Hematopoietic multipotent progenitor cell treated with erythropoietin and hydrocortisone succinate and interleukin-3 and kit ligand, for 8 days (in vitro differentiated cells): ENCODE results near the gene UBE3A.
"Not testable (repeated sequence)": the region's sequence is repeated elsewhere in the genome, so short reads cannot be mapped to it uniquely, and the experiment has no call there.

Experiments
- DNase-seq: peaks from one replicate; pipeline ENCODE4 v3.0.0-alpha.2; 2015

UBE3A gene

DNA sequence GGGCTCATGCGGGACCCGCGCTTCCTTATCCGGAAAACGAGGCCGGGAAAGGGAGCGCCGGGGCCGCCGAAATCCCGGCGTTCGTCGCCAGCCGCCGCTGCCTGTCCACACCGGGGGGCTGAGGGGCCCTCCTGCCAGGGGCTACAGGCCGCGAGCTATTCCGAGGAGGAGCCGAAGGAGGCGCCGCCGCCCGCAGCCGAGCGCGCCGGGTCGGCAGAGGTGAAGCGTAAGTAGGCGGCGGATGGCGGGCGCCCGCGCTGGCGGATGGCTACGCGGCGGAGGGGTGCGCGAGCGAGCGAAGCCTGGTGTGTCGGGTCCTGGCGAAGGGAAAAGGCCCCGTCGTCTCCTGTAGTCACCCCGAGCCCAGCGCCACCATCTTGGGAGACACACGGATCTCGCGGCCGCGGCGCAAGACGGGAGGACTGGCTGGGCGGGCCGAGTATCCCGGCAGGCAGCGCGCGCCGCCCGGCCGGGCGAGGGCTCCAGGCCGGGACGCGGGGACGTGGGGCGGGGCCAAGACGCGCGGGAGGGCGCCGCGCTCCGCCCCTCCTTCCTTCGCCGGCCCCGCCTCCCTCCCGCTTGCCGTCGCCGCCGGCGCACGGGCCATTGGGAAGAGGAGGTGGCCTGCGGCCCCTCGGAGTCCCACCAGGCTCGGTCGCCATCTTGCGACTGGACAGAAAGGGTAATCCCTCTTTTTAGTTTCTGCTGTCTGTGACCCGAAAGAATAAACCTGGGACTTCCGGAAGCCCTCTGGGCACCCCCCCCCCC, at the start of gene UBE3A:
Gene UBE3A, minus strand, starts transcription at position 424 of the 768 bp plus-strand sequence. CDS start 29,917 bp downstream, outside the sequence.
- peak; percentile 89 for DNase-seq

DNA sequence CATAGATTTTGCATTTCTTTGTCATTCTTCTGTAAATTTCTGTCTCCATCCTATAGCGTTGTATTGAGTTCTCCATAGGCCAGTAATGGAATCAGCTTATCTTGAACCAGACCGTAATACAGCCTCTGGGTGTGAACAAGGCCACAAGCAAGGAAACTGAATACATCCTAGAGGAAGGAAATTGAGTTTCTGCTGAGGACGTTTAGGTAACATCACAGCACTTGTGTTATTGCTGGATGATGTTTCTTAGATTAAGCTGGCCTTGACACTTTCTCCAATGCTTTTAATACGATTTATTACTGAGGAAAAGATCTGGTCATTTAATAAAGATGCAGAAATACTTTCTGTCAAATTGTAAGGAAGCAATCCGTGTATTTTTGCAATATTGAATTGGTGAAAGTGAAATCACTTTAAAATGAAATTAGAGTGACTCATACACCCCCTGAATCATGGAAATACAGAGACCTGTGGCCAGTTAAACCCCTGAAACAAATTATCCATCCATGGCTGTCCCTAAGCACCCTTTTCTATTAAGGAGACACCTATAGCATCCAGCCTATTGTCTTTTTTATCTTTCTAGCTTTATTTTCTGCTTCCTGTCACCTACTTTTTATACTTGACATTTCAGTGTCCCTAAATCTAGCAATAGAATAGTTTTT, 48.5 kb upstream of the UBE3A start:
- no peak for DNase-seq

DNA sequence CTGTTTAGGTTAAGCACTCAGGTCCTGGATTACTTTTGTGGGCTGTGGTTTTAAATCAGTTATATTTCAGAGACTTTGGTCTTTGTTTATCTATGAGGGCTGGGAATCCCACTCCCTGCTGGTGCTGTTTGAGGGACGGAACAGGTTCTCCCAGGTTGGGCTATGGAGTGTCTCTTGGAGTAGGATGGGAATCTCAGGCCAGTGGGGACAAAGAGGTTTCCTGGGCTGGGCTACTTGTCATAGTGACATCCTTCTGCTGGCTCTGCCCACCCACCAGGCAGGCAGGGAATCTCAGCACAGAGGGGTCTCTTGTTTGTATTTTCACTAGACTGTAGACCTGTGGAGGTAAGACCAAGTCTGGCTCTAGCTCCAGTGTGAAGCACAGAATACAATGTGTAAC, 47.2 kb upstream of the UBE3A start:
- no peak for DNase-seq

DNA sequence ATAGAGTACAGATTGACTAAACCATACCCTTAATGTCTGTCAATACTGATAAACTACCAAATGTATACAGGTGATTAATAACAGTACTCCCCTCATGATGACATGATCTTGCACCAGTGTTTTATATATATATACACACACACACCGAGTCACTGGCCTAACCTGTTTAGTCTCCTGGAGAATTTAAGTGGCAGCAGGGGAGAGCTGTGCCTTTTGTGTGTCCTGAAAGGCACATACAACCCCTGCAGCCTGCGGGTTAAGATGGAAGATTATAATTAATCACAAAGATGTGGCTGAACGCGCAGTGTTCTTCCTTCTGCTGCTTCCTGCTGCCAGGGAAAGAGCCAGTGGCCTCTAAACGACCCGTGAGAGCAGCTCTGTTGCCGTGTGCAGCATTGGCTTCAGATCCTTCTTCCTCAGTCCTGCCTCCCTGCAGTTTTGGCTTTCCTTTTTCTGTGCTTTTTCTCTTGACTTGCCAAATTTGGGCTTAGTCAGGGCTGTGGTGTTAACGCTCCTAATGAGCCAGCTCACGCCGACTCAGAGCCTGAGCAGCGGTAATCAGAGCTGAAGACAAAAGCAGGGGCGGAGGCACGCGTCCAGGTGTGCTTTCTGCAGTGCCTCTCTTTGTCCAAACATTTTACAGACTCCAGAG, 42.5 kb upstream of the UBE3A start:
- DNase-seq: no peak

DNA sequence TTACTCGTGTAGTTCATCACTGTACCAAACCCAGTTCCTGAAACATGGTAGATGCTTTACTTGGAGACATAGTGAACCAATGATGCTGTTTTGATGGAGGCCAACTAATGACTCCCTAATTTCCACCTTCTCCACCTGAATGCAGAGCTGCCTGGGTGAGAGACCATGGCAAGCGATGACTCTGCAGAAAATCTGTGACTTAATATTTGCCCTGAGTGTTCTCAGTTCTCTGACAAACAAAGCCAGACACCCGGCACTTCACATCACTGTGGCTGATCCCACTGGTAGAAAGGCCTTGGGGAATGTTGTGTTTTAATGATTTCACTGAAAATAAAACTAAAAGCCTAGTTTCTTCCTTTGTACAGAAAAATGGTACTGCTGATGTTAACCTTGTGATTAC, 39.5 kb upstream of the UBE3A start:
- DNase-seq: no peak

DNA sequence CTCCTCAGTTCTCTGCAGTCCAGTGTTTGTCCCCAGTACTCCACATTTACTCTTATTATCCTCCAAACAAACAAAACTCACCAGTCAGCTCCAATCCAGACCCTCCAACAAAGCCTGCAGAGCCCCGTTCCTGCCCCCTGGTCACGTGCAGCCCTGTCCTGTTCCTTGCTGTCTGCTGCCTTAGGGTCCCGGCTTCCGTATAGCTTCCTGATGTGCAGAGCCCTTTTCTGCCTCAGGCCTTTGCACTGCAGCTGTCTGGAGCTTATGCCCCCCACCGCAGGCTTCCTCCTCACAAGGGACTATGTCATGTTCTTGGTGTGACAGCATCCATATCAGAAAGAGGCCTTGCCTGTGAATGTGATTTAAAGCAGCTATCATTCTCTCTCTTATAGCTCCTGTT, 39.0 kb upstream of the UBE3A start:
- no peak for DNase-seq

DNA sequence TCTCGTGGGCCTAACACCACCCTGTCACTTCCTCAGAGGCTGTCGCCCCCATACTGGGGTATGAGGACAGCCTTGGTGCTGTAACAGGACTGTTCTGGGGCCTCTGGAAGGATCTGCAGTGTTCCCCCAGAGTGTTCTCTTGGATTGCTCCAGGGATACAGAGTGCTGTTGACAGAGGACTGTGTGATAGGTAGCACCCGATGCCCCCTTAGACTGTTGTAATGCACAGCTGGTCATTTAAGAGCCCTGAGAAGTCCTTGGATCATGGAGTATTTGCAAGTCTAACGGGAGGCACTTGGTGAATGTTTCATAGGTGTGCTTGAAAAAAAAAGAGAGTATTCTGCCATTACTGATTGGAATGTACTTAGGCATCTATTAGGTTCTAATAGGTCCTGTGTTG, 35.4 kb upstream of the UBE3A start:
- DNase-seq: no peak

DNA sequence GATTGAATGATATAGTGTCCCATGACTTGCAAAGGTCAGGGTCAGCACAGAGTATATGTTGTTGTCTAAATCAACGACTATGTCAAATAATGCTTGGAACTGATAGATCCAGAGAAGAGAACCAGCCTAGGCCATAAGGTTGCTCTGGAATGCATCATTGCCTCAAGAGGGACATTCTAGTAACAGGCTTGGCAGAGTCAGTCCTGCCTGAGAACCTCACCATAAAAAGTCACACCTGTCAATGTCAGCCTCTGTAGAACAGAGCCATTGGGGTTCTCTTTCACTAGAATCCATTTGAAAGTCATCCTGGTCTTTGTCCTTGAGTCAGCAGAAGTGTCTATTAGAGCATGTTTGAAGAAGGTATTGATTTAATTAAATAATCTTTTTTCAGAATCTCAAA, 31.4 kb upstream of the UBE3A start:
- DNase-seq: no peak

DNA sequence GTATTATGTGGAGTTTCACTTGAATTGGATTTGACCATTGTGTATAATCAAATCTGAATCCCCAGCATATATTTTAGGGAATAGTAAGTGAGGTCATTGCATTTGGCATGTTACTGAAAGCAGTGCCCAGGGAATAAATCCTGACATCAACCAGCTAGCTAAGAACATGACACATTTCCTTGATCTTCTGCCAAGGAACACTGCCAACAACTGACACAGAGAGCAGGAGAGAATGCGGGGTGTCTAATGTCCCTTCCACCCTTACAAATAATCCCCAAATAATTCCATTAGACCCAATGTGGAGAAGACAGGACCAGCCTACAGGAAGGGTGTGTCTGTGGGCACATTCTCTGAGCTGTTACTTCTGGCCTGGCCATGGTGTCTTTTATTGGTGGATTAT, 30.6 kb upstream of the UBE3A start:
- no peak for DNase-seq

DNA sequence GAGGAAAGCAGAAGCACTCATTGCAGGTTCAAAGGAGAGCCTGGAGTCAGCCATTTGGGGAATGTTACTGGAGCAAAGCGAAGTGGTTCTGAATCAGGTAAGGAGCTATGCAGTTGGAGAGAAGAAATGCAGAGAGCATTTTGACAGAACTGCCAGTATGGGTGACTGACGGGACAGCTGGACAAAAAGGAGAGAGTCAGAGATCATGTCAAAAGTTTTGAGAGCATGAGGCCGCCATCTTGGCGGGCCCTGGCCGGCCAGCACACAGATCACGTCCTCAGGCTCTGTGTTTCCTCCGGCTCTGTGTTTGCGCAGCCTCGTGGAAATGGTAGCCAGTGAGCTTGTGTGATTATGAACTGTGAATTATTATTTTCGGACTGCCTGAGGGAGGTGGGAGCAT, 29.8 kb upstream of the UBE3A start:
- DNase-seq: no peak

DNA sequence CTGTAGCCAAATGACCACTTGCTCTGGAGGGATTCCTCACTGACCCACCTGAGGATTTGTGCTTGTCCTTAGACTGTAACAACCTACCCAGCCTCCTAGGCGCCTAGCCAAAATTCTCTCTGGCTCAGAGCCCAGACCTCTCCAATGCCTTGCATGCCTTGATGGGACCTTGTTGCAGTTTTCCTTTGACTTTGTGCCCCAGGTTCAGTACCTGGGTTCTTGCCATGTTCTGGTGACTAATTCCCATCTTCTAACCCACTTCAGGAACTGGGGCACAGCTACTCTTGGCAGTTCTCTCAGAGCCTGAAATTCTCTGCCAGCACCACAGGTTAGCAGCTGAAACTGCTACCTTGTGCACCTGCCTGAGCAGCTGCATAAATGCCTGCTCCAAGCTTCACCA, 27.0 kb upstream of the UBE3A start:
- DNase-seq: no peak

DNA sequence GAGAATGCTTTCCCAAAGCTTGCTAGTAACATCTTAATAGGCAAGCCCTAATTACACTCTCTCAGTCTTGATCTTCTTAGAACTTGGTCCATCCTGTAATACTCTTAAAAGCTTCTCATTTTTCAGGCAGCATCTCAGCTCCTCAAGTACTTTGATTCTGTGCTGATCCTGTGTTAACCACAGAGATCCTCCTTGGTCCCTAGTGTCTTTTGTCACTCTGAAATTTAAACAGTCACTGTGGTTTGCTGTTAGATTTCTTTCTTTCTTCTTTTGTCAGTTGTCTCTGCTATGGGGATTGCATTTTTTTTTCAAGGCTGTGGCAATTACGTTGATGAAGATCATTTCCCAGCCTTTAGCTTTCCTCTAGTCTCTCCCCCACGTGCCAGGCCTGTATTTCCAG, 26.0 kb upstream of the UBE3A start:
- DNase-seq: no peak

DNA sequence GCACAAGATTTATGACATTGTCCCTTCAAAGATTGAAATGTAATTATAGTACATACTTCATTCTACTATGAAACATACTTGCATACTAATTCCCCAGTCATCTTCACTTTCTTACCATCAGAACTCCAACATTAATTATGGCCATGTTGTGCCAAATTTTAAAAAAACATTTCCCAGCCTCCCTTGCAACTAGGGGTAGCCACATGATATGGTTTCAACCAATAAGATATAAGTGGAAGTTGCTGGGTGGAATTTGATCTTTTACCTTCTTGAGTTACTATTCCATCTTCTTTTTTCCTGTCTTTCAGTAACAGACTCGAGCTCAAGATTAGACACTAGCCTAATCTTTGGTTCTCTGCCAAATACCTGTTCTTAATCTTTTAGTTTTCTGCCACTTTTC, 25.6 kb upstream of the UBE3A start:
- DNase-seq: no peak

DNA sequence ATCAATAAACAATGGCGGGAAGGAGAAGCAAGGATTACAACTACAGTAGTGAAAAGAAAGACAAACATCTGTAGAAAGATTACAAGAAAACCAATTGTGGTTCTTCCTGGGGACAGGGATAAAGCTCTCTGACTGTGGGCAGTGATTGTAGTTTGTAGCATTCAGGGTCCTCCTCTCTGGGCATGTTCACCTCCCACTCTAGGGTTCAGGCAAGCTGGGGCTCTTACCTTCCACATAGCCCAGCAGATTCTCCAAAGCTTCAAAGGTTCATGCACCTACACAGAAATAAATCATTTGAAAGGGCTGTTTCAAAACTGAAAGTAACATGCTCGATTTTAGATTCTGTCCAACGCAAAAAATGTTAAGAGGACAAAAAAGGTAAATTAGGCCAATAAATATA, 17.4 kb upstream of the UBE3A start:
- DNase-seq: no peak

DNA sequence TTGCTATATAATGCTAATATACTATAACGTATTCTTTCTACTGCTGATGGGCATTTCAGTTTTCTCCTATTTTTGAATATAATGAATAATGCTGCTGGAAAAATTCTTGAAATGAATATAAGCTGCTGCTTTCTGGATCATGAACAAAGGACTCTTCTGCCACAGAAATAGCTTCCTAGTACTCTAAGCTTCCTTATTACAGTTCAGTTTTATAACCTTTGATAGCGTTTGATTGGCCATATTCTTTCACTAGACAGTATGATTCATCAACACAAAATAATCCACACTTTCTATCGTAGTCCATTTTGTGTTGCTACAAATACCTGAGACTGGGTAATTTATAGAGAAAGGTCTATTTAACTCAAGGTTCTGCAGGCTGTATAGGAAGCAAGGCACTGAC, 16.4 kb upstream of the UBE3A start:
- DNase-seq: no peak

DNA sequence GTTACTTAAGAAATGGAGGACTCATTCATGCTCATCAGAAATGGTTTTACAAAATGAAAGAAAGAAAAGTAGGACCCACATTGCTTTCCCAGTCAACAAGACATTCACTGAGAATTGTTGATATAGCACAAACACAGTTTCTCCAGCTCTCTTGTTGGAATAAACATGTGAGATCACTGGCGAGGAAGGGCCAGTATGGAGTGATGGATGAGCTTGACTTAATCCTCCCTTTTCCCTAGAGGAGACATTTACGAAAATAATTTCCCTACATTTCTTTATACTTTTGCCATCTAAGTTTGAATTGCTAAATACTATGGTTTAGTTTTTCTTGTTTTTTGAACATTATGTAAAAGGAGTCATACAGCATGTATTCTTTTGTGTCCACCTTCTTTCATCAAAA, 15.9 kb upstream of the UBE3A start:
- no peak for DNase-seq

DNA sequence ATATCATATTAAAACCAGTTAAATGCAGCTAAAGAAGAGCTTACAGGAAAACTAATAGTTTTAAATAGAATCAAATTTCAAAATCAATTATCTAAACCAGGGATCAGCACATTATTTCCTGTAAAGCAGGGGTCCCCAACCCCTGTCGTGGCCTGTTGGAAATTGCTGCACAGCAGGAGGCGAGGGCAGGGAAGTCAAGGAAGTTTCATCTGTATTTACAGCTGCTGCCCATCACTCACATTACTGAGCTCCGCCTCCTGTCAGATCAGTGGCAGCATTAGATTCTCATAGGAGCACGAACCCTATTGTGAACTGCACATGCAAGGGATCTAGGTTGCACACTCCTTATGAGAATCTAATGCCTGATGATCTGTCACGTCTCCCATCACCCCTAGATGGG, 14.4 kb upstream of the UBE3A start:
- DNase-seq: not testable (repeated sequence)

DNA sequence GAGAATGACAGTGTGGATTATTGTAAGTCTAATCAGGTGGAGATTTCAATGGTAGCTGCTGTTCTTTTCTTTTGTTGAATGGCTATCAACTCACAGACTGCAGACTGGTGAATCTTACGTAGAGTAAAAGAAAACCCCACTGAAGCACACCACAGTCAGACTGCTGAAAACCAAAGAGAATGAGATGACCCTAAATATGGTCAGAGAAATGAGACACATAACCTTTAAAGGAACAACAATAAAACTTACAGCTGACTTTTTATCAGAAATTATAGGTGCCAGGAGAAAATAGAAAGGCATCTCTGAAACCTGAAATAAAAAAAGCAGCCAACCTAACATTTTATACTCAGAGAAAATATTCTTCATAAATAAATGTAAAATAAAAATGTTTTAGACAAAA, 12.7 kb upstream of the UBE3A start:
- no peak for DNase-seq

DNA sequence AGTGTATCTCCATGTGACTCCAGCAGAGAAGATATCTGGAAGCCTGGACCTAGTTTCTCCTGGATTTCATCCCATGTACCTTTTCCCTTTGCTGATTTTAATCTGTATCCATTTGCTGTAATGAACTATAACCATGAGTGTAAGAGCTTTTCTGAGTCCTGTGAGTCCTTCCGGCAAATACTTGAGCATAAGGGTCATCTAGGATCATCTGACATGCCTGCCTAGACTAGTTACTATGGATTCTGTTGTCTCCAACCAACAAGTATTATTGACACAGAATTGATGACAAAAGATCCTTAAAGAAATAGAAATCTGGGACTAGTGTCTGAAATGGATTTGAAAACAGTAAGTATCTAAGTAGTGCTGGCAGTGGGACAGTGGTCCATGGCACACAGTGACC, 11.3 kb upstream of the UBE3A start:
- DNase-seq: no peak

DNA sequence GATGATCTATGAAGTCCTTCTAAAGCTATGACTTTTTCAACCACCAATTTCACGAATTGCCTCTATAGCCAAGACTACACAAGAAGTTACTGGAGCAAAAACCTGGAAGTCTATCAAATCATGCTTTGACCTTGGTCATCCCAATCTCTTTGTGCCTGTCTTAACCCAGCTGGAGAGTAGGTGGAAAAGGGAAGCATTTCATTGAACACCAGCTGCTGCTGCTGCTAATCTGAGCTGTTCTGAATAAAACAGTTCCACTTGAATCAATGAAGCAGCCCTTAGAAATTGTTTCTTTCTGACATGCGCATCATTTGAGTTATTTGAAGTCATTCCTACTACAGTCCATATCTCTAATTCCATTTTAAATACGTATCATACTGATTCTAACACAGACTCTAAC, 7.3 kb upstream of the UBE3A start:
- no peak for DNase-seq

DNA sequence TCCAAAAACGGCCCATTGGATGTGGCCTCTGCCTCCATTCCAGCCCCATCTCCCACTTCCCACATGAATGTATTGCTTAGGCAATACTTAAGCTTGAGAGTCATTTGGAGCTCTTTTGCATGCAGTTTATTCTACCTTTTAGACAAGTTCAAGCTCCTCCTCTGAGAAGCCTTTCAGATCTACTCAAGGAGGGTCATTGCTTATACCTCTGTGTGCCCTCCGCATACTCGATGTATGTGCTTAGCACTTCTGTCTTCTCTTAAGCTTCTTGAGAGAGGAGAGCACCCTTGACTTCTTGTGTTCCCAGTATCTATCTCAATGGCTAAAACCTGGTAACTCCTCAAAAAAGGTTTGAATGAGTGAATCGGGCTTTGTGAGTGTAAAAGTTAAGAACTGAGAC, 6.6 kb upstream of the UBE3A start:
- no peak for DNase-seq

DNA sequence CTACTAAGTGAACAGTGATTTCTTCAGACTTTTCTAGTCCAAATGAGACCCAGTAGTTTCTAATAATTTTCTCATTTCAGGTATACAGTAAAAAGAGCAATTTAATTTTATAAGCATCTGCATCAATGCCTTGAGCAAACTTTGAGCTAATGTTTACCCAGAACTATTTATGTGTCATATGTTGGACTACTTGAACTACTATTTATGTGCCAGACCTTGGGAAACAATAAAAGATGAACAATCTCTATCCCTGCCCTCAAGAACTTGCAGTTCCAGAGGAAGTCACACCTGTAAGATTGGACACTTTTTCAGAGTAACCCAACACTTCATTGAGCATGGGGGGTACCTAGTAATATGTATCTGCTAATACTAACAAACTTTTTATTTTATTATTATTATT, 2.3 kb upstream of the UBE3A start:
- DNase-seq: no peak

DNA sequence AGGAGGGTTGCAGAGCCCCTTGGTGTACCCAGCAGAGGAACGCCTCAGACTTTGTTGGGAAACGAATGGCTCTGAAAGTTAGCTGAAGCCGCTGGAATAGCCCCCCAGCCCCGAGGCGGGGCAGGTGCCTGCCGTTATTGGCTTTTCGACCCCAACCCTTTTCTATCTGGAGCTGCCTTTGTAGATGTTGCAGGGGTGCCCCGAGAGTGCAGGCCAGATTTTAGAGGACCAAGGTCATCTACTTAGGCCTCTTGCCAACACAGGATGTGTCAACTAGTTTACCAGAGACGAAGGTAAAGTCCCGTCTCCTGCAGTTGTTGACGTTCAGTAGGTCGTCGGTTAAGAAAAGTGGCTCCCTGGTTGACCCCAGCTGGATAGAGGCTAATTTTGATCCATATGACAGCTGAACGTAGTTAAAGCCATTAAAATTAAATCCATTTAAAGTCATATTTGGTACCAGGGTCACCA, 579 bp upstream of the UBE3A start:
- DNase-seq: no peak
